T1000 (cell line): Measurements from ENCODE around the gene MAP3K7CL.
"Not testable (repeated sequence)": the region's sequence is repeated elsewhere in the genome, so short reads cannot be mapped to it uniquely, and the experiment has no call there.

Experiments used
- DNase-seq: peaks from one replicate; lab custom pipeline; 2025; ENCODE audit warnings: mixed read lengths; lab: John Stamatoyannopoulos, UW

MAP3K7CL gene

DNA sequence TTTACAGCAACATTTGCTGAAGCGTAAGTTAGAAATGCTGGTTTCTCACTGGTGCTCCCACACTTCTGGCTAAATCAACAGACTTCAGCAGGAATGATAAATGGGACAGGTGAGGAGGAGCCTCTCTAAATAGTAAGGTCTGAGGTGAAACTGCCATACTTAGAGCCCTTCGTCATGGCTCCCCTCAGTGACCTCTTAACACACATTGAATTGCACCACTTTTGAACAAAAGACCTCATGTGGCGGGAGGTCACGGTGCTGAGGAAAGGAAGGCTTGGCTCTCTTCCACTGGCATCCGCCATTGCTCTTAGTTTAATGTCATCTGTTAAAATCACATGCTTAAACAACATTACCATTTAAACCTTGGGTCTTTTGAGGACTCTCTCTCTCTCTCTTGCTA, 3.4 kb downstream of the MAP3K7CL start:
- DNase-seq: no peak

- DNase-seq: no peak
Observed at GRCh38 chr21:29135481-29135880, 5.0 kb downstream of the MAP3K7CL start.

- DNase-seq: no peak
Observed at GRCh38 chr21:29136033-29136432, 5.6 kb downstream of the MAP3K7CL start.

- DNase-seq: no peak
Observed at GRCh38 chr21:29144736-29145353, 14.4 kb downstream of the MAP3K7CL start.

DNA sequence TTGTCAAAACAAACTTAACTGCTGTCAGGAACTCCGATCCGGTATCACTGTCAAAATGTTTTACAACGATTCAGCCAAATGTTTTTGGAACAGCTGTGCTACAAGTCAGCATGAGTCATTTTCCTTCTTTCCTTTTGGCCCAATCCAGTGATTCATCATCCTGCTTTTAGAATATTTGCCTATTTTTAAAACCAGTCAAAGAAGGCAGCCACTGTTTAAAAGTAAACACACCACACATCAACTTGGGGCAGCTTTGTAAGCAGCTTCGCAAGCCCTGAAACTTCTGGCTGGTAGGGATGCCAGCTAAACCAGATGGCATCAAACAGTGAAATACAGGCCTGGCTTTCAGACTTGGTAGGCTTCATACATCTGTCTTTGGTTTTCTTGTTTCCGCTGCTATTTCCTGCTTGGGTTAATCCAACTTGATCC, 14.9 kb downstream of the MAP3K7CL start:
- DNase-seq: no peak

DNA sequence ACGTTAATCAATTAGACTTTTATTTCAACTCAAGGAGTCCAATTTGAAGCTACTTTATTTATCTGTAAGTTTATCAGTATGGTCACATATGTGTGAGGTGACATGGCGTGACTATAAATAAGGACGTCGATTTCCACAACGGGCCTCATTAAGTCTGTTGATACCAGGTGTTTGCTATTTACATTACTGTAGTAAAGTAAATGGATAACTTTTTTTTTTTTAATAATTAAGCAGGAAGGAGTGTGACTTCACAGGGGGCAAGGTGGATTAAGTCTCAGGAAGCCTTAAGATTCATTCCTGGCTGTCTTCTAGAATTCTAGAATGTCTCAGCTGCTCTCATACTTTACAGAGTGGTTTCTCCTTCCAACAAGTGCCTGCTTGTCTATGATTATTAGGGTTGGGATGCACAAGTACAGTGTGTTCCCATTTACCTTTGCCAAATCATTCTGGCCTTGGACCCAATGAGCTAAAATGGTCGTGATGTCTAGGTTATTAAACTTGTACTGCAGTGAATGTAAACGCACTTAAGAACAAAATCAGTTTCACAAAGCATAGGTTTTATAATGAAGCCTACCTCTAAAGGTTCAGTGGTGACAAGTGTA, 15.5 kb downstream of the MAP3K7CL start:
- DNase-seq: no peak

DNA sequence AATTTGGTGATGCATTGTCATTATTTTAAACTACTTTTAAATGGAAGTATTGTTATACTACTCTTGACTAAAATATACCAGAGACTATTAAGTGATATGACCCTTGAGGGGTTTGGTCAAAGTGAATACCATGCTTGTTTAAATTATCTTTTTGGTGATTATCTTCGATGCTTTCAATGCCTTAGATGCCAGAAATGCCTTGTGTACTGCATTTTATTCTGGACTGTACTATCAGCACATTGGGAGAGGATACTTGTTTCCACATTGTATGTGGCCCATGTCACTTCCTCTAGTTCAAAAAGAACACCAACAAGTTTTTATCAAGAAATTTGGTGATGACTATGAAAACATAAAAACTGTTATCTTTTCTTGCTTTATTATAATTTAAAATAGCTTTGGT, 16.3 kb downstream of the MAP3K7CL start:
- no peak for DNase-seq

DNA sequence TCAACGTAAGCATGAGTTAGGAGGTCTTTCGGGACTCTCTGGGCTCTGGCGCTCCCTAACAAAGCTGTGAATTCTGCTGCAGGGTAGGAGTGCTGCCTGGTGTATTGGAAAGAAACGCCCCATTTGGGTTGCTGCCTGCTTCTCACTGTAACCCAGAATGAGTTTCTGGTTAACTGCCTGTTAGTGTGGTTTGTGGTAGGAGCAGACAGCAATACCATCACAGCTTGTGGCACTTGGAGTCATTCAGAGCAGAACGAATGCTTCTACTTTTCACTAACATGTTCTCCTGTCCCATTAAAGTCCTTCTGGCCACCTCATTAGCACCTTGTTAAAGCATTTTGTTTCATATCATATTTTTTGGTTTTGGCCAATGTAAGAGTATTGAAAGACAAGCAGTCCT, 18.1 kb downstream of the MAP3K7CL start:
- no peak for DNase-seq

DNA sequence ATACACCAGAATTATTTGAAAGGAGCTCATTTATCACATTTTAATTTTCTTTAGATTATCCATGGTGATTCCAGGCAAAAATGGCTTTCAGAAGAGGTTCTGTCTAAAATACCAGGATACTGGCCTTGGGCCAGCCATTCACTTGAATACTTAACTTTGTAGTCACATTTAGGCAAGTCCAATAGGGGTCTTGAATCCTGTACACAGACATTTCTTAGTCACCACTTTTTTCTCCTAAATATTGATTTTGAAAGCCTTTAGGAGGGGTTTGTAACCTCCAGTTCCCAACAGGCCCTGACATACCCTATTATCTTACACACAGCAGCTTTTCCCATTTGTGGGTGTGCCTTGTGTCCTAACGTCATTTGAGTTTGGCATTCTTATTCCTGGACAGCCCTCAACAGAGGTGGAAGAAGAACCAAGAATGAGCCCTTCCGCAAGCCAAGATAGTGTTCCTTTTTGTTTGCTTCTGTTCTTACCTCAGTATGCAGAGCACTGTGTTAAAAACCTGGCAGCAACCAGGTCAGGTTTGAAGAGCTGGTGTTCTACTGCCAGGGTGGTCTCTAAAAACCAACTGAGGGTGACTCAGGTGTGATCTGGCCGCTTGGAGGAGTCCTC, 19.5 kb downstream of the MAP3K7CL start:
- no peak for DNase-seq

DNA sequence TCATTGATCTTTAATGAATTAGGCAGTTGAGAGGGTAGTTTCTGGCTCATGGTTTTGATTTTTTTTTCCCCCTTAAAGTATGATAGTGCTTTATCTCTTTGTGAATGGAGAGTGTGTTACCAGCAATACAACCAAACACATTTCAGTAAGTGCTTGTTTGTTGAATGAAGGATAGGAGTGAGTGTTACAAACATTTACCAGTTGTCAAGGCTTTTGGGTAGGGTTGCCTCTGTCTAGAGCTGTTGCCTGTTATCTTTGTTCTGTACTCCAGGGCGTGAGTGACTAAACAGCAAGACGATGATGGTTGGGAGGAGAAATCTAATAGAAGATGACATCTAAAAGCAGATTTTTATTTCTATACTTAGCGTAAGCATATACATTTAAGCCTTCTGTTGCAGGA, 21.5 kb downstream of the MAP3K7CL start:
- no peak for DNase-seq

GRCh38 chr21:29152916-29153315, 22.5 kb downstream of the MAP3K7CL start:
- DNase-seq: no peak

- DNase-seq: no peak
Observed at GRCh38 chr21:29154270-29154669, 23.8 kb downstream of the MAP3K7CL start.

DNA sequence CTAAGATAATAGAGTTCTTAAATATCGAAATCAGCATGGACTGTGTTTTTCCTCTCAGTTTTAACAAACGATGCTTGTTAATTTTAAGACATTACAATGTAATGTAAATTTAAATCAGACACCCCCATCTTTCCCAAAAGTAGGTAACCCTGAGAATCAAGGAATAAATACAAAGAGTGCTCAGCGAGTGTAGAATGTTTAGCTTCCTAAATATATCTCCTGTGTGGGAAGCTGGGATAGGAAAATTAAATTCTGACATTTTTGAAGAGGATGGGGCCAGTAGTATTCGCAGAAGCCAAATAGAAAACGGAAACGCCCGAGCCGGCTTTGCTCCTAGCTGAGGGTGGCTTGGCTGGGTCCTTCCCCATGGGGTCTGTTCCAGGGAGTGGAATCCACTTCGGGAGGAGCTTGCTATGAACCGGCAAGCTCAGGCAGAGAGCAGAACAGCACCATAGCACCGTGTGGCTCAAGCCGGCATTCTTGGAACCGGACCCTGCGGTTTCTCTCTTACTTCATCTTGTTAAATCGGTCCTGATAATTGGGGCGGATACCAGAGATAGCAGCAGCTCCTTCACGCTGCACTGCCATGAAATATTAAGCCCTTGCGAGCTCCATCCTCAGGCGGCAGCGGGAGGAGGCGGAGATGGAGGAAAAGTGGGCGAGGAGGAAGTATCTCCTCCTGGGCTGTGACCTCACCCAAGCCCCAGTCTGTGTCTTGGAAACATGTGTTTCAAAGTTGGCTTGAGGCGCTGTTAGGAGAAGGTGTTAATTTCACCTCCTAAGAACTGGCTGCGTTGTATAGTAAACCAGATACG, 24.9 kb downstream of the MAP3K7CL start:
- DNase-seq: no peak

DNA sequence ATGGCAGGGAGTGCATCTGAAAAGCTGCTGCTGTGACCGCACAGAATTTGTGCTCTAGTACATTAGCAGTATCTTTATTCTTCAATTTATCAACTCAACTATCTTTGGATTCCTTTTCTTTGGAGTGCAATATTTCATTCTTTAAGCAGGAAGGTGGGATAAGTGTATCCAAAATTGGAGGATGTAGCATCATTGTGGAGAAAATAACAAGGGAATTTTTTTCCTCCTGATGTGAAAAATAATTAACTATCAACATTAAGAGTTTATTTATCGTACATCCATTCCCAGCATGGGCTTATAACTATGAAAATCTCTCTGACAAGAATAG, 25.5 kb downstream of the MAP3K7CL start:
- no peak for DNase-seq

- no peak for DNase-seq
Observed at GRCh38 chr21:29157080-29157479, 26.6 kb downstream of the MAP3K7CL start.

DNA sequence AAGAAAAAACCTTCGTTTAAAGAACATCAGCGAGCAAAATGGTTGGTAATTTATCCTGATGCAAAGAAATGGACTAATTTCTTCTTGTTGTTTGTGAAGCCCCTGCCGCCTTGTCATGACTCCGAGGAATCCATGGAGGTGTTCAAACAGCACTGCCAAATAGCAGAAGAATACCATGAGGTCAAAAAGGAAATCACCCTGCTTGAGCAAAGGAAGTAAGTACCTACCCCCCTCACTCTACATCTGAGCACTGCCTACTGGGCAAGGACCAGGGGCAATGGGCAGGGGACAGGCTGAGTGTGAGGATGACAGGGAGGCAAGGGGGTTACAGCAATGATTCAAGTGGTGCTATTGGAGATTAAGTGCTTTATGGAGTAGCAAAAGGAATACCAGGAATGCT, 29.4 kb downstream of the MAP3K7CL start:
- DNase-seq: no peak

- not testable (repeated sequence) for DNase-seq
Observed at GRCh38 chr21:29162825-29163224, 32.4 kb downstream of the MAP3K7CL start.

- no peak for DNase-seq
Observed at GRCh38 chr21:29163341-29164115, 33.1 kb downstream of the MAP3K7CL start.

GRCh38 chr21:29164323-29164942, 34.0 kb downstream of the MAP3K7CL start:
- no peak for DNase-seq

DNA sequence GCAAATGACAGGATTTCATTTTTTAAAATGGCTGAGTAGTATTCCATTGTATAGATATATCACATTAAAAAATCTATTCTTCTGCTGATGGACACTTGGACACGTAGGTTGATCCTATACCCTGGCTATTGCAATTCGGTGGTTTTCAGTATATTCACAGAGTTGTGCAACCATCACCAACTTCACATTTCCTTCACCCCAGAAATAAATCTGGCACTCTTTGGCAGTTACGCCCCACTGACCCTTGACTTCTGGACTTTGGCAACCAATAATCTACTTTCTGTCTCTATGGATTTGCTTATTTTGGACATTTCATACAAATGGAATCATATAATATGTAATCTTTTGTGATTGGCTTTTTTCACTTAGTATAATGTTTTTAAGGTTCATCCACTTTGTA, 35.9 kb downstream of the MAP3K7CL start:
- no peak for DNase-seq

GRCh38 chr21:29166853-29167252, 36.4 kb downstream of the MAP3K7CL start:
- no peak for DNase-seq

GRCh38 chr21:29167481-29167880, 37.0 kb downstream of the MAP3K7CL start:
- not testable (repeated sequence) for DNase-seq
